NCI-H1092 (cell line): ENCODE data around the gene FASLG.
"Not testable (repeated sequence)": the region's sequence is repeated elsewhere in the genome, so short reads cannot be mapped to it uniquely, and the experiment has no call there.

Source experiments
- DNase-seq: peaks from one replicate; lab custom pipeline; 2025; lab: John Stamatoyannopoulos, UW

Gene FASLG

GRCh38 chr1:172658871-172659453, at the start of gene FASLG:
FASLG (plus strand) TSS chr1:172659103; CDS start chr1:172659202, 99 bp downstream.
- no peak for DNase-seq

GRCh38 chr1:172609528-172609927, 49.4 kb upstream of the FASLG start:
- no peak for DNase-seq

DNA sequence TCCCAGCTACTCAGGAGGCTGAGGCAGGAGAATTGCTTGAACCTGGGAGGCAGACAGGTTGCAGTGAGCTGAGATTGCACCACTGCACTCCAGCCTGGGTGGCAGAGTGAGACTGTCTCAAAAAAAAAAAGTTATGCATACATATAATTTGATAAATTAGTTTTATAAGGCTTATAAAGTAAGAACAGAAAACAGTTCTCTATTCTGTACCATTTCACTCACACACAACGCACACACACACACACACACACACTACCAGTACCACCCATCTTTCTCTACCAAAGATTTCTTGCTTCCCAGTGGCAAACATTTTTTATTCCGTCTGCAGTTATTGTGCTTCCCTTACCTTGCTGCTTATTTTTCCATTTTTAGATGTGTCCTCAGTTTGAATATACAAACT, 46.4 kb upstream of the FASLG start:
- no peak for DNase-seq

DNA sequence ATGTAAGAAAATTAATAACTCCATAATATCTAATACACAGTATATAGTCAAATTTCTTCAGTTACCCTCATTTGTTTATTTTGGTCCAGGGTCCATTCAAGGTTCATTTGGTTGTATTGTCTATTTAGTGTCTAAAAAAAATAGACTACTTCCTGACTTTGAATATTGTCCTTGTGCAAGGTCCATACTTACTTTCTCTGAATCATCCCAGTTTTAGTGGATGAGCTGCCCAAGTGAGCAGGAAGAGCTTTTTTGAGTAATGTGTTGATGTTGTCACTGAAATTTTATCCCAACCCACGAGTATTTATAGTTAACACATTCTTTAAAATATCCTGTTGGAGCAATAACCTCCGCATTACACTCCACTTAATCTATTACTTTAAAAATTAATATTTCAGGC, 45.6 kb upstream of the FASLG start:
- DNase-seq: no peak

DNA sequence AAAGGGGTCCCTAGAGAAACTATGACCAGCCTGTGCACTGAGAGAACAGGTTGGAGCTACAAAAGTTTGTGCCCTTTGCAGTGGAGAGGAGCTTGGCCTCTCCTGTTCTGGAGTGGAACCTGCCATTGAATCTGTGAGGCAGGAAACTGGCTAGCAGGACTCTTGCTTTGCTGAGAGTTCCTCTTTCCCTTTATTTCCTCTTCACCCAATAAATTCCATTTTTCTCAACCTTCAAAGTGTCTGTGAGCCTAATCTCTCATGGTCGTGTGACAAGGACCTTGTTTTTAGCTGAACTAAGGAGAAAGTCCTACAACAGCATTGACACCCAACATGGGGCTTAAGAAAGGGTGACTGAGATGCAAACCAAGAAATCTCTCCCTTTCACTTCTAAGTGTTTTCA, 42.7 kb upstream of the FASLG start:
- DNase-seq: no peak

- DNase-seq: no peak
These were observed 42.3 kb upstream of the FASLG start for GRCh38 chr1:172616636-172617035.

GRCh38 chr1:172620603-172621002, 38.3 kb upstream of the FASLG start:
- DNase-seq: not testable (repeated sequence)

GRCh38 chr1:172622541-172622940, 36.4 kb upstream of the FASLG start:
- no peak for DNase-seq

GRCh38 chr1:172623748-172624147, 35.2 kb upstream of the FASLG start:
- no peak for DNase-seq

- DNase-seq: no peak
These were observed 32.1 kb upstream of the FASLG start for GRCh38 chr1:172626845-172627244.

DNA sequence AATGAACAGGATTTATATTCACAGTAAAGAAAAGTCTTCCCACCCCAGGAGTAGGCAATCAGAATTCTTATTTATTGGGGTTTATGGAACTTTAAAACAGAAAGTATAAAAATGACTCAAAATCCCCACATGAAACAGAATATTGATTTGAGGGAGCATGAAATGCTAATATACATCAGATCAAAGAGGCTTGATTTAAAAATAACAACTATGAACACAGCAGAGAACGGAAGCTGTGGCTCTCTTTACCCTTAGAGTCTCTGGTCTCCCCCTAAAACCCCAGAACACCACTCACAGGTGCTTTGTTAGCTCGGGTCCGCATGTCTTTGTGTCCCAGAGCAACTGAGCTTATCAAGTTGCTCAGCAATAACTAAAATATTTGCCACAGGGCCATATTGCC, 31.2 kb upstream of the FASLG start:
- DNase-seq: no peak

DNA sequence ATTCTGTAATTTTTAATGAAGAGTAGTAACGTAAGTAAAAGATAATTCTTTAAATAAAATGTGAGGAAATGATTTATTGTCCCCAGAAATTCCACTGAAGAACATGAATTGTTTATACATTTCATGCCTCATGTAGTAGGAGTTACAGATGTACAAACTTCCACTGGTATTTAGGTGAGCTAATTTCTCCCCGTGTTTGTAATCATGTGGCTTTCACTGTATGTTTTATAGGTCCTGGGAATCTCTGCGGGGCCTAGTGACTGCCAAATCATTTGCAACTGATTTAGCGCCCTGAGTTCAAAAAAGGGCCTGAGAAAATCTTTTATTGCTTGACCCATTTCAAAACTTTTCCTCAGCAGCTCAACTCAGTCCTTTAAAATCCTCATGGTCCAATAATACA, 30.5 kb upstream of the FASLG start:
- DNase-seq: no peak

DNA sequence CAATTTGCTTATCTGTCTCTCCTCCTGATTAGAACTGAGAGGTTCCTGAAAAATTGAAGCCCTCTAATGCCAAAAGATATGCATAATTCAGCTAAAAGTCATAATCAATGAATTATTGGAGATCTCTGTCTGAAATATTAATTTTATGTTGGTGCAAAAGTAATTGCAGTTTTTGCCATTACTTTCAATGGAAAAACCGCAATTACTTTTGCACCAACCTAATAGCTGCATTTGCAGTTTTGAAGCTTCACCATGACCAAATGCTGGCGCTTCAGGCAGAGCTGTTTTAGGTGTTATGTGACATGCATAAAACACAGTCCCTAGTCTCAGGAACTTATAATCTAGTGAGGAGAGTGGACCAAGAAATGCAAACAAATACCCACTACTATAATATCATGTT, 29.7 kb upstream of the FASLG start:
- no peak for DNase-seq

GRCh38 chr1:172629638-172630037, 29.3 kb upstream of the FASLG start:
- no peak for DNase-seq

DNA sequence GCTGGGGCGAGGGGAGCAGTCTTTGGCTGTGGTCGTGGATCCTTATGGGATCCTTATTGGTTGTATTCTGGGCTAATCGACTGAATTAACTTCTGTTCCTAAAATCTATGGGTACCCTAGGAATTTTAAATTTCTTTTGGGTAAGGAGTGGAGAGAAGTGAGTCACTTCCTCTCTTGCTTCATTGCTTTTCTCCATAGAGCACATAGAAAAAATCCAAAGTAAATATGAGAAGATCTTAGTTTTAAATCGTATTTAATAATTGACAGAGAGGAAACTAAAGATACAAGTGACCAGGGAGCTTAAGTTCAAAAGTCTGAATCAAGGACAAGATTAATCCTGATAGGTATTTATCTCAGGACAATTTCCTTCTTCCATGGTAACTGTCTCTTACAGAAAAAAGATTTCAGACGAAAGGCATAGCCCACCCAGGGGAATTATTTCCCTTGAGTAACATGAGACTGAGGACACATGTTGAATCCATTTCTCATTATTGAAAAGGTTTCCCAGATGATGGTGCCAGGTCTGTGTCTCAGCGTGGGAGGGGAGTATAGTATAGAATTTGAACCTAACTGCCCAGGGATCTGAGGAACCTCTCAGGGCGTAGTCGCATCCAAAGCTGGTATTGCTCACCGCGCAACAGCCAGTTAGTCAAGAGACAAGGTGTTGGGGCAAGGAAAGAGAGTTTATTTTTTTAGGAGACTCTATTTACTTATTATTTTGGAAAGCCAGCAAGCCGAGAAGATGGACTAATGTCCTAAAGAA, 28.7 kb upstream of the FASLG start:
- no peak for DNase-seq

GRCh38 chr1:172630868-172631267, 28.0 kb upstream of the FASLG start:
- no peak for DNase-seq

DNA sequence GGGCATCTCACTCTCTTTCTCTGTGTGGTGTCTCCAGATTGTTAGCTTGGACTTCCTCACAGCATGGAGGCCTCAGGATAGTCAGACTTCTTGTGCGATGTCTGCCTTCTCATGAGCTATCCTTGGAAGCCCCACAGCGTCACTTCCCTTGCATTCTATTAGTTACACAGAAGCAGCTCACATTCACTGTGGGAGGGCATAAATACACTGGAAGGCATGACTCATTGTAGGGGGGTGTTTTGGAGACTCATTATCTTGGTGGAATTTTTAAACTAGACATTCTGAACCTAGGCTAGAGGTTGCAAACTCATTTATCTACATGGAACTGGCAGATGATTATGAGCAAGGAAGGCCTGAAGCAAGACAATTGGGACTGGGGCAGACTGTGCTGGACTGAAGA, 21.4 kb upstream of the FASLG start:
- no peak for DNase-seq

DNA sequence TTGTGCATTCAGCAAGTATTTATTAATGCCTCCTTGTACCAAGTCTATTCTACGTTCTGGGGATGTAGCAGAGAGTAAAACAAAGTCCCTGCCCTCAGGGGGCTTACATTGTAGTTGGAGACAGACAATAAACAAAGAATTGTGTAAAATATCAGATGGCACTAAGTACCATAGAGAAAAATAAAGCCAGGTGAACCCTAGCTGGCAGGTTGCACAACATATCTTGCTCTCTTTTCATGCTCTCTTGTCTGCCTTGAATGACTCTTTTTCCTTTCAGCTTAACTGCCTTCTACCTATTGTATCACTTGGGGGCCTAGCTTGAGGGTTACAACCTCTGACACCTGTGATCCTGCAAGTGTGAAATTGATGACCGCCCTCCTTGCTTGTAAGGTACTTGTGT, 20.7 kb upstream of the FASLG start:
- no peak for DNase-seq

- no peak for DNase-seq
These were observed 19.7 kb upstream of the FASLG start for GRCh38 chr1:172638885-172639831.

- DNase-seq: no peak
These were observed 18.8 kb upstream of the FASLG start for GRCh38 chr1:172640111-172640510.

GRCh38 chr1:172641492-172641891, 17.4 kb upstream of the FASLG start:
- no peak for DNase-seq

- DNase-seq: no peak
These were observed 15.9 kb upstream of the FASLG start for GRCh38 chr1:172642970-172643369.

DNA sequence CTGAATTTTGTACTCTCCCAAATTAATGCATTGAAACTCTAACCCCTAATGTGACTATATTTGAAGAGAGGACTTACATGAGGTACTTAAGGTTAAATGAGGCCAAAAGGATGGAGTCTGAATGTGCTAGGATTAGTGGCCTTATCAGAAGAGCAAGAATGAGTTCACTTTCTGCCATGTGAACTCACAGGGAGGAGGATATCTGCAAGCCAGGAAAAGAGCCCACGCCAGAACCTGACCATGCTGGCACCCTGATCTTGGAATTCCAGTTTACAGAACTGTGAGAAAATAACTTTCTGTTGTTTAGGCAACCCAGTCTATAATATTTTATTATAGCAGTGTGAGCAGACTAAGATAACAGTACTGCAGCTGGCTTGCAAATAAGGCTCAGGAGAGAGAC, 12.2 kb upstream of the FASLG start:
- DNase-seq: no peak
